MCF 10A (cell line): ENCODE data around the gene CACYBP. TPM values are rescaled to one million over a fixed set of nuclear protein-coding genes. Genes with fewer than 3 reads are reported as not detected.
A peak's percentile ranks its signal among the peaks of the same experiment; 100 is the strongest.

ENCODE experiments used
- BruUV-seq: library from RNA; stranded (reverse); fragments of 400-500 nt; replicated peaks from 2 replicates; lab custom pipeline; 2021; lab: Mats Ljungman, UMichigan
- CTCF ChIA-PET: fragments of 300-600 bp; sonication (Branson Sonifier 250); formaldehyde crosslinking; extraction: SDS; loops from one replicate; lab custom pipeline; 2021; ENCODE audit warnings: antibody characterized with exemption, inconsistent platforms; lab: Yijun Ruan, JAX
- POLR2A ChIA-PET: fragments of 300-600, 350-650 bp; sonication (Branson Sonifier 250); formaldehyde crosslinking; extraction: SDS; loops from one replicate; lab custom pipeline; 2020; ENCODE audit warnings: antibody characterized with exemption, inconsistent platforms; lab: Yijun Ruan, JAX
- DNase-seq: peaks from one replicate; pipeline ENCODE4 v3.0.0-alpha.2; 2018; ENCODE audit not compliant: unreplicated experiment
- H3K27ac Mint-ChIP-seq: one replicate; pipeline ENCODE4 v1.8.0; 2022; ENCODE audit warnings: mild to moderate bottlenecking, low read depth, mixed read lengths; ENCODE audit not compliant: unreplicated experiment
- H3K27me3 Mint-ChIP-seq: one replicate; pipeline ENCODE4 v1.8.0; 2022; ENCODE audit warnings: mixed read lengths; ENCODE audit not compliant: insufficient read depth, unreplicated experiment
- H3K36me3 Mint-ChIP-seq: one replicate; pipeline ENCODE4 v1.8.0; 2022; ENCODE audit warnings: mild to moderate bottlenecking, moderate library complexity, mixed read lengths; ENCODE audit not compliant: insufficient read depth, unreplicated experiment
- H3K4me1 Mint-ChIP-seq: one replicate; pipeline ENCODE4 v1.8.0; 2022; ENCODE audit warnings: mixed read lengths; ENCODE audit not compliant: insufficient read depth, unreplicated experiment
- H3K4me3 Mint-ChIP-seq: one replicate; pipeline ENCODE4 v1.8.0; 2022; ENCODE audit warnings: mild to moderate bottlenecking, moderate library complexity, mixed read lengths; ENCODE audit not compliant: unreplicated experiment
- H3K9me3 Mint-ChIP-seq: one replicate; pipeline ENCODE4 v1.8.0; 2022; ENCODE audit warnings: mixed read lengths; ENCODE audit not compliant: unreplicated experiment
- intact Hi-C: fragments of 100-400 bp; cut with micrococcal nuclease; formaldehyde crosslinking; loops from 2 replicates; pipeline ENCODE4 v1.14.1; 2022
- total RNA-seq: library from RNA; stranded (reverse); gene quantifications from 2 replicates; pipeline ENCODE4 v1.2.3, GENCODE V29; 2022
- TF ChIP-seq, protein P1 (sequence below): fragments of 200-600 bp; IDR thresholded peaks from one replicate; pipeline ENCODE4 v1.8.0; 2022; ENCODE audit warnings: antibody characterized with exemption, mild to moderate bottlenecking; ENCODE audit not compliant: unreplicated experiment

The CACYBP gene
- total RNA-seq, 1 experiment from 2014 or later = 205 TPM

DNA sequence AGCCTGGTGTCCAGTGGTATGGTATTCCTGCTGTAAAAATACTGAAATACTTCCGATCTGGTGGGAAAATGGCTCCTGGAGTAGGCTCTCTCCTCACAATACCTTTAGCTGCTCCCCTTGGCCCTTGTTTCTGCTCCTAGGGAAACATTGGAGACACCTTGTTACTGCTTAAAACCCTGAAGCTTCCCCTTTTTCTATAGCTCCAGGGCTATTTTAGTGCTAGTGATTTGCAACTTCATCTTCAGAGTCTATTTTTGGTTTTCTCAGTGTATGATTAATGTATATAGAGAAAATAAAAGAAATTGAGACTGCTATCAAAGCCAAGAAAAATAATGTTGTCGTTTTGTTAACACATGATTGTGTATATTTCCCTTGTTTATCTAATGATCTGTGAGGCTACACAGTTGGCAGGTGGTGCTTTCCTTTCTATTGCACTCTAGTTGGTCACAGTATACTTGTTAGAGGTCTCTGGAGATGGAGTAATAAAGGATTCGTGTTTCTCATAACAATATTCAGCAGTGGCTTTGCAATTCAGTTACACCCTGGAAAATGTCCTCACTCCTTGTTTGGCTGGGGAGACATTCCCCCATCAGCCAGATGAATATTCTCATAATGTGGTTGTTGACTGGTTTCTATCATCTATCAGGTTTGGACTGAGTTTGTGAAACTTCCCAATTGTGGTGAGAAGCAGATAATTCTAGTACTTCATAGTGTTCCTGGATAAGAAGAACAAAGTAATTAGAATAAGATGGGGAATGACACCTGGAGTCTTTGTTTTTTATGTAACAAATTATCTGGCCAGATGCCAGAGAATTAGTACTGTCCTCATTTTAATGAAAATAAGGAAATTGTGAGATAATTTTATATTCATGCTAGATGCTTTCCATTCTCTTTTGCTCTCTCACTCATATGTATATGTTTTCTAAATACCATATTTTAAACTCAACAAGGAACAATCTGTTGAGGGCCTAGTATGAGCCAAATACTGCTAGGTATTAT, 44.8 kb upstream of the CACYBP start:
- ChIA-PET CTCF (interaction anchor here (0.6 kb wide), 1 partner anchor 25 kb away, joined by 5 read pairs; no protein-coding TSS in a partner anchor), POLR2A (interaction anchor here (1.5 kb wide), 1 partner anchor 9 kb away, joined by 4 read pairs; no protein-coding TSS in a partner anchor)
- intact Hi-C loops = no loop called here
- Mint-ChIP-seq H3K27ac (no peak overlapping the region), H3K36me3 (no peaks in the 10 kb centered on the region), H3K4me3 (no peak overlapping the region), H3K9me3 (no peaks in the 10 kb centered on the region), H3K4me1 (no peaks in the 10 kb centered on the region), H3K27me3 (no peaks in the 10 kb centered on the region)
- TF ChIP-seq, protein P1, sequence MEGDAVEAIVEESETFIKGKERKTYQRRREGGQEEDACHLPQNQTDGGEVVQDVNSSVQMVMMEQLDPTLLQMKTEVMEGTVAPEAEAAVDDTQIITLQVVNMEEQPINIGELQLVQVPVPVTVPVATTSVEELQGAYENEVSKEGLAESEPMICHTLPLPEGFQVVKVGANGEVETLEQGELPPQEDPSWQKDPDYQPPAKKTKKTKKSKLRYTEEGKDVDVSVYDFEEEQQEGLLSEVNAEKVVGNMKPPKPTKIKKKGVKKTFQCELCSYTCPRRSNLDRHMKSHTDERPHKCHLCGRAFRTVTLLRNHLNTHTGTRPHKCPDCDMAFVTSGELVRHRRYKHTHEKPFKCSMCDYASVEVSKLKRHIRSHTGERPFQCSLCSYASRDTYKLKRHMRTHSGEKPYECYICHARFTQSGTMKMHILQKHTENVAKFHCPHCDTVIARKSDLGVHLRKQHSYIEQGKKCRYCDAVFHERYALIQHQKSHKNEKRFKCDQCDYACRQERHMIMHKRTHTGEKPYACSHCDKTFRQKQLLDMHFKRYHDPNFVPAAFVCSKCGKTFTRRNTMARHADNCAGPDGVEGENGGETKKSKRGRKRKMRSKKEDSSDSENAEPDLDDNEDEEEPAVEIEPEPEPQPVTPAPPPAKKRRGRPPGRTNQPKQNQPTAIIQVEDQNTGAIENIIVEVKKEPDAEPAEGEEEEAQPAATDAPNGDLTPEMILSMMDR = no peak
- DNase-seq = peak; percentile 24
- BruUV-seq = no TSS peak

DNA sequence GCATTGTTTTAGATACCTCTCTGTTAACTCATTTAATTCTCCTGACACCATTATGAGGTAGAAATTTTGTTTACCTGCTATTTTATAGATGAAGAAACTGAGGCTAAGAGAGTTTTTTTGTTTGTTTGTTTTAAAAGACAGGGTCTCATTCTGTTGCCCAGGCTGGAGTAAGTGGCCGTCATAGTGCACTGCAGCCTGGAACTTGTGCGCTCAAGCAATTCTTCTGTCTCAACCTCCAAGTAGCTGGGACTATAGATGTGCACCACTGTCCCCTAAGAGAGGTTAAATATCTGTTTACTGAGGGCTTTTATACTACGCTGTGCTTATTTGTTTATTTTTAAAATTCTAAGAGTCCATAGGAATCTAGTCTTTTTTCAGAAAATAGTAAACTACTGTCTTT, 43.7 kb upstream of the CACYBP start:
- TF ChIP-seq, protein P1 = no peak
- CTCF ChIA-PET = interaction anchor here (1.9 kb wide), 1 partner anchor 28 kb away, joined by 6 read pairs; no protein-coding TSS in a partner anchor
- H3K36me3 Mint-ChIP-seq = no peaks in the 10 kb centered on the region
- POLR2A ChIA-PET = no interaction called here
- H3K4me3 Mint-ChIP-seq = no peak overlapping the region
- no peaks in the 10 kb centered on the region for H3K27me3 Mint-ChIP-seq
- DNase-seq = no peak
- no TSS peak for BruUV-seq
- H3K27ac Mint-ChIP-seq = no peak overlapping the region
- intact Hi-C loops = no loop called here
- H3K9me3 Mint-ChIP-seq = no peaks in the 10 kb centered on the region
- H3K4me1 Mint-ChIP-seq = no peaks in the 10 kb centered on the region

DNA sequence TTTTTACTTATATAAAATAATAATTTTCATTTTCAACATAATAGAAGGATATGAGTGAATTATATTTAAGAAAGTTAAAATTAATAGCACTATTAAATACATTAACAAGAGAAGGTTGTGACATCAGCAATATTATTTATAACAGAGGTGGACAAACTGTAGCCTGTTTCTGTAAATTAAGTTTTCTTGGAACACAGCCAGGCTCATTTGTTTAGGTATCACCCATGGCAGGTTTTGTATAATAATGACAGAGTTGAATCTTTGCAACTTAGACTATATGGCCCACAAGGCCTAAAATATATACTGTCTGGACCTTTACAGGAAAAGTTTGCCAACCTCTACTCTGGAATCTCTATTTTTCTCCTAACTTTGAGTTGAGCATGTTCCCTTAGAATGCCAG, 42.8 kb upstream of the CACYBP start:
- DNase-seq = no peak
- intact Hi-C loops = no loop called here
- BruUV-seq = no TSS peak
- no peak overlapping the region for H3K27ac Mint-ChIP-seq
- no peaks in the 10 kb centered on the region for H3K36me3 Mint-ChIP-seq
- H3K4me1 Mint-ChIP-seq = no peaks in the 10 kb centered on the region
- ChIA-PET POLR2A (interaction anchor here (0.6 to 1.4 kb wide), 4 partner anchors 11 to 200 kb away, joined by 3 to 4 read pairs (median 4); no protein-coding TSS in a partner anchor), CTCF (interaction anchor here (0.6 to 1.9 kb wide), 4 partner anchors 24 to 103 kb away, joined by 3 to 6 read pairs (median 3); no protein-coding TSS in a partner anchor)
- H3K27me3 Mint-ChIP-seq = no peaks in the 10 kb centered on the region
- no peak overlapping the region for H3K4me3 Mint-ChIP-seq
- no peaks in the 10 kb centered on the region for H3K9me3 Mint-ChIP-seq
- TF ChIP-seq, protein P1 = no peak

DNA sequence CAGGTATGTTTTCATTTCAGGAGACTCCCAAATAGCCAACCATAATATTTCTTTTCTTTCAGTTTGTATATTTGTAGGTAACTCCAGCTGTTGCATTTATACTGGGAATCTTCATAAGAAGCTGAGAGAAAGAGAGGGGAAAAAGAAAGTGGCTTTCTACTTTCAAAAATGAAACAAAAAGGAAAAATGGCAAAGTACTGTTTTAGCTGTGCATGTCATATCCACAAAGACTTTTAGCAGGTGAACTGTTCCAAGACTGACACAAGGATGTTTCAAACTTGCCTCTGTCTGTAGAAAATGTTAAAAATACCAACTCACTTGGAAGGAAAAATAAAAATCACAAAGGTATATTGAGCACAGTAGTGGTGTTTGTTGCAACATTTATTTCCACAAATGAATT, 41.9 kb upstream of the CACYBP start:
- CTCF ChIA-PET = interaction anchor here (0.6 to 1.9 kb wide), 3 partner anchors 26 to 41 kb away, joined by 3 to 6 read pairs (median 3); no protein-coding TSS in a partner anchor
- BruUV-seq = no TSS peak
- Mint-ChIP-seq H3K27me3 (no peaks in the 10 kb centered on the region), H3K27ac (no peak overlapping the region), H3K4me3 (no peak overlapping the region), H3K9me3 (no peaks in the 10 kb centered on the region), H3K36me3 (no peaks in the 10 kb centered on the region), H3K4me1 (no peaks in the 10 kb centered on the region)
- POLR2A ChIA-PET = interaction anchor here (0.6 to 1.4 kb wide), 5 partner anchors 8 to 200 kb away, joined by 3 to 4 read pairs (median 4); no protein-coding TSS in a partner anchor
- intact Hi-C loops = no loop called here
- TF ChIP-seq, protein P1 = no peak
- DNase-seq = no peak
